ENCODE results near the gene SLC4A1AP. TPM values are rescaled to one million over a fixed set of nuclear protein-coding genes. Genes with fewer than 3 reads are reported as not detected.

SLC4A1AP gene
- total RNA-seq, 1 donor from 2014 or later: 17.4 TPM

- no peak for DNase-seq (ENCODE audit: low spot score)
Observed at GRCh38 chr2:27702302-27702701, 38.6 kb downstream of the SLC4A1AP start.

- DNase-seq (ENCODE audit: low spot score): peak; percentile 88
Observed at GRCh38 chr2:27703638-27704341, 40.1 kb downstream of the SLC4A1AP start.

- DNase-seq (ENCODE audit: low spot score): no peak
Observed at GRCh38 chr2:27704342-27704876, 40.7 kb downstream of the SLC4A1AP start.

GRCh38 chr2:27705851-27706622, 42.3 kb downstream of the SLC4A1AP start:
- peak; percentile 83 for DNase-seq (ENCODE audit: low spot score)

GRCh38 chr2:27707462-27708256, 44.0 kb downstream of the SLC4A1AP start:
- no peak for DNase-seq (ENCODE audit: low spot score)

GRCh38 chr2:27708257-27708654, 44.6 kb downstream of the SLC4A1AP start:
- no peak for DNase-seq (ENCODE audit: low spot score)

GRCh38 chr2:27708666-27709065, 45.0 kb downstream of the SLC4A1AP start:
- no peak for DNase-seq (ENCODE audit: low spot score)

- no peak for DNase-seq (ENCODE audit: low spot score)
Observed at GRCh38 chr2:27709326-27709725, 45.6 kb downstream of the SLC4A1AP start.

GRCh38 chr2:27709960-27710575, 46.4 kb downstream of the SLC4A1AP start:
- DNase-seq (ENCODE audit: low spot score): peak; percentile 46

GRCh38 chr2:27710640-27711430, 47.1 kb downstream of the SLC4A1AP start:
- no peak for DNase-seq (ENCODE audit: low spot score)

GRCh38 chr2:27711804-27712203, 48.1 kb downstream of the SLC4A1AP start:
- DNase-seq (ENCODE audit: low spot score): no peak

- no peak for DNase-seq (ENCODE audit: low spot score)
Observed at GRCh38 chr2:27712522-27712921, 48.8 kb downstream of the SLC4A1AP start.

GRCh38 chr2:27713201-27713600, 49.5 kb downstream of the SLC4A1AP start:
- DNase-seq (ENCODE audit: low spot score): no peak

- no peak for DNase-seq (ENCODE audit: low spot score)
Observed at GRCh38 chr2:27714053-27714452, 50.4 kb downstream of the SLC4A1AP start.

- DNase-seq (ENCODE audit: low spot score): no peak
Observed at GRCh38 chr2:27714851-27715291, 51.2 kb downstream of the SLC4A1AP start.

GRCh38 chr2:27715318-27716210, 51.9 kb downstream of the SLC4A1AP start:
- DNase-seq (ENCODE audit: low spot score): peak; percentile 38

- no peak for DNase-seq (ENCODE audit: low spot score)
Observed at GRCh38 chr2:27716301-27717069, 52.8 kb downstream of the SLC4A1AP start.

GRCh38 chr2:27717070-27717795, 53.5 kb downstream of the SLC4A1AP start:
- no peak for DNase-seq (ENCODE audit: low spot score)
